HL-60 (cell line): ENCODE measurements around the gene ZFP57.
"Not testable (repeated sequence)": the region's sequence is repeated elsewhere in the genome, so short reads cannot be mapped to it uniquely, and the experiment has no call there.

ENCODE experiments used
- DNase-seq, 2 experiments: peaks; one replicate each; pipeline ENCODE4 v3.0.0-alpha.2; 2010 to 2020; ENCODE audit warnings: low read depth in 1 of 2, low spot score in 1 of 2
- H3K27ac ChIP-seq: fragments of 250-450 bp; sonication (Bioruptor Pico); replicated peaks from 2 replicates; pipeline ENCODE4 v1.5.1; 2020; ENCODE audit warnings: mild to moderate bottlenecking, moderate library complexity
- H3K27me3 ChIP-seq: fragments of 250-450 bp; sonication (Bioruptor Pico); 2 replicates; pipeline ENCODE4 v1.5.1; 2021; ENCODE audit warnings: mild to moderate bottlenecking, moderate library complexity; ENCODE audit not compliant: insufficient read depth, poor library complexity, severe bottlenecking
- H3K4me3 ChIP-seq: replicated peaks from 2 replicates; pipeline ENCODE4 v1.5.1; 2011; ENCODE audit warnings: mild to moderate bottlenecking, control low read depth, low read length; ENCODE audit not compliant: insufficient read depth
- CTCF ChIP-seq: IDR thresholded peaks from one replicate; pipeline ENCODE4 v1.5.1; 2011; ENCODE audit warnings: low read length, control low read depth, inconsistent platforms; ENCODE audit not compliant: insufficient read depth
- GABPA ChIP-seq: IDR thresholded peaks from 2 replicates; pipeline ENCODE4 v1.6.1; 2012; ENCODE audit warnings: low read depth
- POLR2AphosphoS5 ChIP-seq: IDR thresholded peaks from 2 replicates; pipeline ENCODE4 v1.6.1; 2012; ENCODE audit warnings: low read depth
- REST ChIP-seq: IDR thresholded peaks from 2 replicates; pipeline ENCODE4 v1.6.1; 2012; ENCODE audit warnings: low read depth; ENCODE audit not compliant: insufficient replicate concordance
- SPI1 ChIP-seq: IDR thresholded peaks from 2 replicates; pipeline ENCODE4 v1.6.1; 2012; ENCODE audit warnings: low read depth, mild to moderate bottlenecking, borderline replicate concordance

Gene ZFP57

GRCh38 chr6:29666826-29667130 lies 14.2 kb downstream of the ZFP57 start:
- Histone ChIP-seq H3K27ac (no peak overlapping the region), H3K27me3 (no peaks in the 10 kb centered on the region), H3K4me3 (no peak overlapping the region)
- no peak for TF ChIP-seq GABPA
- no peak for TF ChIP-seq REST
- TF ChIP-seq SPI1: no peak
- no peak for TF ChIP-seq CTCF
- no peak for TF ChIP-seq POLR2AphosphoS5
- DNase-seq: no peak

- Histone ChIP-seq H3K27ac (no peak overlapping the region), H3K4me3 (no peak overlapping the region), H3K27me3 (no peaks in the 10 kb centered on the region)
- DNase-seq: no peak
- no peak for TF ChIP-seq POLR2AphosphoS5
- no peak for TF ChIP-seq CTCF
- no peak for TF ChIP-seq REST
These were observed 14.8 kb downstream of the ZFP57 start for GRCh38 chr6:29665942-29666825.

GRCh38 chr6:29663300-29664042 lies 17.5 kb downstream of the ZFP57 start:
- DNase-seq: no peak
- Histone ChIP-seq H3K4me3 (no peak overlapping the region), H3K27ac (no peak overlapping the region), H3K27me3 (no peaks in the 10 kb centered on the region)
- TF ChIP-seq REST: no peak
- no peak for TF ChIP-seq GABPA
- TF ChIP-seq CTCF: no peak
- TF ChIP-seq SPI1: no peak
- TF ChIP-seq POLR2AphosphoS5: no peak

- not testable (repeated sequence) for H3K27me3 ChIP-seq, DNase-seq, H3K27ac ChIP-seq, H3K4me3 ChIP-seq
These were observed 19.3 kb downstream of the ZFP57 start for GRCh38 chr6:29661502-29662141.
